H1 (cell line): ENCODE results near the gene TLR1. TPM values are rescaled to one million over a fixed set of nuclear protein-coding genes. Genes with fewer than 3 reads are reported as not detected.

Source experiments
- SRF ChIP-seq: IDR thresholded peaks from 2 replicates; pipeline ENCODE4 v1.6.1; 2011; ENCODE audit warnings: mild to moderate bottlenecking, low read depth, low read length, moderate library complexity
- polyA plus RNA-seq, 7 experiments: library from polyadenylated mRNA; depleted of rRNA in 3 of 7; stranded (reverse) in 5 of 7; unstranded in 2 of 7; fragments of >200 nt in 5 of 7; fragments of 200-250 nt in 2 of 7; gene quantifications; 1 replicate in 5 of 7; 2 replicates in 1 of 7; 4 replicates in 1 of 7; pipeline versions ENCODE4 v1.2.1 to v1.2.3, GENCODE V29; 2011 to 2013; ENCODE audit warnings: missing spikeins in 2 of 7, mixed read lengths in 2 of 7
- total RNA-seq: library from RNA; stranded (reverse); fragmentation: NEBNext Ultra II Directional; extraction: Animal tissue kit (Norgen Biotek cat#: 25700); gene quantifications from 2 replicates; pipeline ENCODE4 v1.2.1, GENCODE V29; 2021

Gene TLR1
- total and polyA plus RNA-seq, 2 of the 8 experiments (the other 6 are each of a cell fraction or from before 2014, with no cell fraction given) = not detected

DNA sequence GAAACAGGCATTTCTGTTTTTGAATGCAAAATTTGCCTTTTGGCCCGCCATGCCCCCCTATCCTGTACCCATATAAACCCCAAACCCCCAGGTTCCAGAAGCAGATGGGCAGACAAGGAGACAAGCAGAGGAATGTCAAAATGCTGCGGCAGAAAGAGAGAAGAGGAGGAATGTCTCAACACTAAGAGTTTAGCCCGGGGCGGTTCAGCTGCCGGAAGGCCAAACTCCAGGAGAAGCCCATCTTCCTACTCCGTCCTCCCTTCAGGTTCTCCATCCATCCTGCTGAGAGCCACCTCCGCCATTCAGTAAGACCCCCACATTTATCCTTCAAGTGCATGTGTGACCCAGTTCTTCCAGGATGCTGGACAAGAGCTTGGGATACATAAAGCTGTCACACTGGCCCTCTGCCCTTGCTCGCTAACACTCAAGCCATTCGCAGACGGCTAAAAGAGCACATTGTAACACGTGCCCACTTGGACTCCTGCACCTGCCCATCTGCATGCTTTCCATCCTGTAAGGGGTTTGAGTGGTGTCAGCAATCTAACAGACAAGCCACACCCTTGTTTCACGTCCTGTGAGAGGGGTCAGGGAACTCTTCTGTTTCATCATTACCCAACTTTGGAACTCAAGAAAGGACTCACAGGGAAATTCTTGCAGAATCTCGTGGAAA is 53.1 kb downstream of the TLR1 start (continued):
- TF ChIP-seq SRF = no peak
- TF ChIP-seq, all 59 proteins: peak for 0
